Adipocyte (in vitro differentiated cells): ENCODE data around the gene AHCTF1.

Experiments used
- DNase-seq: peaks from one replicate; pipeline ENCODE4 v3.0.0-alpha.2; 2015; ENCODE audit warnings: low read depth
- H3K27me3 ChIP-seq: replicated peaks from 2 replicates; pipeline ENCODE4 v1.7.0; 2013; ENCODE audit warnings: mild to moderate bottlenecking, low read length, moderate library complexity; ENCODE audit not compliant: control insufficient read depth, insufficient read depth
- H3K36me3 ChIP-seq: 2 replicates; pipeline ENCODE4 v1.7.0; 2013; ENCODE audit warnings: low read length, mild to moderate bottlenecking, moderate library complexity; ENCODE audit not compliant: control insufficient read depth, insufficient read depth, severe bottlenecking
- H3K4me1 ChIP-seq: 2 replicates; pipeline ENCODE4 v1.7.0; 2013; ENCODE audit warnings: mild to moderate bottlenecking, low read length, moderate library complexity; ENCODE audit not compliant: control insufficient read depth, insufficient read depth
- H3K4me3 ChIP-seq: 2 replicates; pipeline ENCODE4 v1.7.0; 2013; ENCODE audit warnings: mild to moderate bottlenecking, low read length, moderate library complexity
- H3K9ac ChIP-seq: 2 replicates; pipeline ENCODE4 v1.7.0; 2013; ENCODE audit warnings: mild to moderate bottlenecking, low read length, moderate library complexity
- H3K9me3 ChIP-seq: 2 replicates; pipeline ENCODE4 v1.7.0; 2013; ENCODE audit warnings: mild to moderate bottlenecking, low read length, moderate library complexity; ENCODE audit not compliant: control insufficient read depth

AHCTF1 gene

DNA sequence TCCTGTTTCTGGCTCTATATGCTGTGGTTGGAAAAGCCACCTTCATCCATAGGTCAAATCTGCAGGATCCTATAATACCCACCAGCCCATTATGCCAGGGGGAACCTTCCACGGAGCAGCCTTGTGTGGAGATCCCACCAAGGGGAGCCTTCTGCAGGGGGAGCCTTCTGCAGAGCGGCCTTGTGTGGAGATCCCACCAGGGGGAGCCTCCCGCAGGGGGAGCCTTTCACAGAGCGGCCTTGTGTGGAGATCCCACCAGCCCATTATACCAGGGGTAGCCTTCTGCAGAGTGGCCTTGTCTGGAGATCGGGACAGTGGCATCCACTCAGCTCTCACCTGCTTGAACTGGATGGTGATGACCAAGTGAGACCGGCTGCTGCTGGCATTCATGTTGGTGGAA lies 122.3 kb downstream of the AHCTF1 start:
- no peak for DNase-seq
- peaks cover 16% of the 10 kb centered on the region for H3K27me3 ChIP-seq
- H3K4me1 ChIP-seq: no peaks in the 10 kb centered on the region
- no peak overlapping the region for H3K4me3 ChIP-seq
- no peak overlapping the region for H3K9ac ChIP-seq
- no peaks in the 10 kb centered on the region for H3K9me3 ChIP-seq
- H3K36me3 ChIP-seq: no peaks in the 10 kb centered on the region

DNA sequence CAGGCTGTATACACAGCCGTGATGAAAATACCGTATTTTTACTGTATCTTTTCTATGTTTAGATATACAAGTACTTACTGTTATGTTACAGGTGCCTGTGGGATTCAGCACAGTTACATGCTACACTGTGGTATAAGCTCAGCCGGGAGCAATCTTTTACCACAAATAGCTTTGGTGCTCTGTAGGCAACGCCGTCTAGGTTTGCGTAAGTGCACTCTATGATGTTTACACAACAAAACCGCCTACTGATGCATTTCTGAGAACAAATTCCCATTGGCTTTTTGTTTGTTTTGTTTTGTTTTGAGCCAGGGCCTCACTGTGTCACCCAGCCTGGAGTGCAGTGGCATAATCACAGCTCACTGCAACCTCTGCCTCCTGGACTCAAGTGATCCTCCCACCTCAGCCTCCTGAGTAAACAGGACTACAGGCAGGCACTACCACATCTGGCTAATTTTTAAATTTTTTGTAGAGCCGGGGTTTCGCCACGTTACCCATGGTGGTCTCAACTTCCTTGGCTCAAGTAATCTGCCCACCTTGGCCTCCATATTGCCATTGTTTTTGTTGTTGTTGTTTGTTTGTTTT lies 126.5 kb downstream of the AHCTF1 start:
- Histone ChIP-seq H3K9ac (no peak overlapping the region), H3K9me3 (no peaks in the 10 kb centered on the region), H3K27me3 (peaks cover 11% of the 10 kb centered on the region), H3K4me3 (no peak overlapping the region), H3K36me3 (no peaks in the 10 kb centered on the region), H3K4me1 (no peaks in the 10 kb centered on the region)
- DNase-seq: no peak

GRCh38 chr1:246803883-246804282 lies 127.9 kb downstream of the AHCTF1 start:
- no peak overlapping the region for H3K4me3 ChIP-seq
- no peak for DNase-seq
- H3K9me3 ChIP-seq: no peaks in the 10 kb centered on the region
- H3K27me3 ChIP-seq: peaks cover 15% of the 10 kb centered on the region
- no peaks in the 10 kb centered on the region for H3K4me1 ChIP-seq
- no peaks in the 10 kb centered on the region for H3K36me3 ChIP-seq
- no peak overlapping the region for H3K9ac ChIP-seq

GRCh38 chr1:246803373-246803772 lies 128.4 kb downstream of the AHCTF1 start:
- no peaks in the 10 kb centered on the region for H3K4me1 ChIP-seq
- peaks cover 17% of the 10 kb centered on the region for H3K27me3 ChIP-seq
- DNase-seq: no peak
- H3K9ac ChIP-seq: no peak overlapping the region
- no peak overlapping the region for H3K4me3 ChIP-seq
- no peaks in the 10 kb centered on the region for H3K36me3 ChIP-seq
- no peaks in the 10 kb centered on the region for H3K9me3 ChIP-seq

GRCh38 chr1:246801241-246802020 lies 130.3 kb downstream of the AHCTF1 start:
- H3K9ac ChIP-seq: no peak overlapping the region
- H3K4me1 ChIP-seq: no peaks in the 10 kb centered on the region
- DNase-seq: no peak
- H3K4me3 ChIP-seq: no peak overlapping the region
- no peaks in the 10 kb centered on the region for H3K36me3 ChIP-seq
- peaks cover 21% of the 10 kb centered on the region for H3K27me3 ChIP-seq
- no peaks in the 10 kb centered on the region for H3K9me3 ChIP-seq

DNA sequence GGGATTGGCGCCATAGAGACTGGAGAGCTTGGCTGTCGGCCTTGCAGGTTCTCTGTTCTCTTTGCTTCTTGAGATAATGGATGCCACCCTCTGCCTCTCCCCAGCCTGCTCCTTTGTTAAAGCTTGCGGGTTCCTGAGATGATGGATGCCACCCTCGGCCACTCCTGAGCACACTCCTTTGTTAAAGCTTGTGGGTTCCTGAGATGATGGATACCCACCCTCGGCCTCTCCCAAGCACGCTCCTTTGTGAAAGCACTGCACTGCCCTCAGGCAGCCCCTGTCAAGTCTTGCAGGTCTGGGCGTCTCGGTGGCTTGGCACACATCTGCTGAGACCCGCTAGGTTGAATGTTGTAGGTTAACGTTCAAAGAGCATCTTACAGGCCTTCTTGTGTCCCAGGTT lies 131.0 kb downstream of the AHCTF1 start:
- H3K27me3 ChIP-seq: peaks cover 23% of the 10 kb centered on the region
- H3K4me1 ChIP-seq: no peaks in the 10 kb centered on the region
- DNase-seq: no peak
- H3K36me3 ChIP-seq: no peaks in the 10 kb centered on the region
- H3K4me3 ChIP-seq: no peak overlapping the region
- H3K9me3 ChIP-seq: no peaks in the 10 kb centered on the region
- no peak overlapping the region for H3K9ac ChIP-seq

DNA sequence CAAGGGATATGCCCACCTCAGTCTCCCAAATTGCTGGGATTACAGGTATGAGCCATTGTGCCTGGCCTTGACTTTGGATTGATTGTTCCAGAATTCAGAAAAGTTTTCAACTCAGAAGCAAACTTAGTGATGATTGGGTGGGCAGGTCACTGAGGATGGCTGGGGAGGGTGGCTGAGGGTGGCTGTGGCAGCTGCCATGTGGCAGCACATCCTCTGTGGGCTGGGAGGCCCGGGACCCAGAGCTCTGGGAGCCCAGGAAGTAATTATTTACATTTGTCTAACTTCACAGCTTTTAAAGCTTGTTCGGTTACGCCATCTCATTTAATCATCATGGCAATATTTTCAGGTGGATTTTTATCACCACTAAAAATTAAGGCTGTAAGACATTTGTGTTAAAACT lies 131.4 kb downstream of the AHCTF1 start:
- Histone ChIP-seq H3K9me3 (no peaks in the 10 kb centered on the region), H3K27me3 (peaks cover 27% of the 10 kb centered on the region), H3K9ac (no peak overlapping the region), H3K4me1 (no peaks in the 10 kb centered on the region), H3K36me3 (no peaks in the 10 kb centered on the region), H3K4me3 (no peak overlapping the region)
- no peak for DNase-seq

DNA sequence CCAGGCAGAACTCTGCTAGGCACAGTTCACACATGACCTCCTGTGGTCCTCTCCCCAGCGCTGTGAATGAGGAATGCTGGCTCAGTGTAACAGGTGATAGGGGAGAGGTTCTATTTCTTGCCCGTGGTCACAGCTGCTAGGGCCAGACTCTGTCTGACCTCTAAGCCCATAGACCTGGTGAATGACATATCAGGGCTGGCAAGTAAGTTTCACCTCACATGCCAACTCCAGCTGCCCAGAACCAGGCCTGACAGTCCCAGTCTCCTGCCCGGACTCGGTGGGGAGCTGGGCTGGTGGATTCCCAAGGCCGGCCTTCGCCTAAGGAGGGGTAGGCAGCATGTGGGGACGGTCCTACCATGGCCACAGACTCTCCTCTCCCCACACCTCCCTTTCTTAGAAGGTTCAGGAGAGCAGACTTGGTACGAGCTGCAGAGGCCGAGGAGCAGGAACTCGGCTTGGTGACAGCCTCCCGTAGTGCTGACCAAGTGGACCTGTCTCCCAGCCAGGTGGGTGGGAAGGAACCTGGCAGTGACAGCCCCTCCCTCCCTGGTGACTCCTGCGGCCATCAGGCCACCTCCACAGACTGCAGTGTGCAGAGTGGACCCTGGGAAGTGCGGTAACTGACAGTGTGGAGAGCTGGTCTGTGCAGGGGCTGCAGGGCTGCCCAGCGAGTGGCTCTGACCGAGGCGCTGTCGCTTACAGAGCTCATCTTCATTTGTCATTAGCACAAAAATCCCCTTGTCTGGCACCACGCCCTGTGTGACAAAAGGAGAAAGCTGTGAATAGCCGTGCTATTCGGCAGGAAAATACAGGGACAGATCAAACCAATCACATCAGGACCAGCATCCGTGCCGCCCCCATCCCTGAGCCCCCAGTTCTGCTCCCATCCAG lies 132.9 kb downstream of the AHCTF1 start:
- H3K9ac ChIP-seq: no peak overlapping the region
- peaks cover 8% of the 10 kb centered on the region for H3K4me1 ChIP-seq
- peaks cover 27% of the 10 kb centered on the region for H3K27me3 ChIP-seq
- no peak for DNase-seq
- H3K4me3 ChIP-seq: no peak overlapping the region
- H3K36me3 ChIP-seq: no peaks in the 10 kb centered on the region
- no peaks in the 10 kb centered on the region for H3K9me3 ChIP-seq

DNA sequence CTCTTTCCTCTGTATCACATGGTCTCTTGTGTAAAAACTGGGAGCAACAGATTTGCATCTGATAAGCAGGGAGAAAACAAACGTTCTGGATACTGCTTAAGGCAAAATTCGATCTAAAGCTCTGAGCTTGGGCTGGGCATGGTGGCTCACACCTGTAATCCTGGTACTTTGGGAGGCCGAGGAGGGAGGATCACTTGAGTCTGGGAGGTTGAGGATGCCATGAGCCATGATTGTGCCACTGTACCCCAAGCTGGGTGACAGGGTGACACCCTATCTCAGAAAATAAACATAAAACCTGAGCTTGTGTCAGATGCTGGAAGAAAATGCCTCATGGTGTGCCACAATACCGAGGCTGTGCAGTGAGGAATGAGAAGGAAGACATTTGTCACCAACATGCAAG lies 133.6 kb downstream of the AHCTF1 start:
- no peak for DNase-seq
- Histone ChIP-seq H3K4me3 (no peak overlapping the region), H3K9me3 (no peaks in the 10 kb centered on the region), H3K4me1 (peaks cover 8% of the 10 kb centered on the region), H3K36me3 (no peaks in the 10 kb centered on the region), H3K27me3 (peaks cover 32% of the 10 kb centered on the region), H3K9ac (no peak overlapping the region)

GRCh38 chr1:246797597-246797996 lies 134.2 kb downstream of the AHCTF1 start:
- H3K4me1 ChIP-seq: peaks cover 8% of the 10 kb centered on the region
- H3K27me3 ChIP-seq: peaks cover 33% of the 10 kb centered on the region
- H3K9me3 ChIP-seq: no peaks in the 10 kb centered on the region
- no peaks in the 10 kb centered on the region for H3K36me3 ChIP-seq
- H3K9ac ChIP-seq: no peak overlapping the region
- H3K4me3 ChIP-seq: no peak overlapping the region
- DNase-seq: no peak

- H3K36me3 ChIP-seq: no peaks in the 10 kb centered on the region
- H3K9ac ChIP-seq: no peak overlapping the region
- H3K9me3 ChIP-seq: no peaks in the 10 kb centered on the region
- no peak for DNase-seq
- no peak overlapping the region for H3K4me3 ChIP-seq
- peaks cover 8% of the 10 kb centered on the region for H3K4me1 ChIP-seq
- H3K27me3 ChIP-seq: peaks cover 33% of the 10 kb centered on the region
These were observed 134.6 kb downstream of the AHCTF1 start for GRCh38 chr1:246797157-246797556.
